HCT116 (cell line): ENCODE measurements around the gene ADK. TPM values are rescaled to one million over a fixed set of nuclear protein-coding genes. Genes with fewer than 3 reads are reported as not detected.

Source experiments
- ATAC-seq: fragments of 200-7000 bp; cut with Tn5 transposase; 2 replicates; pipeline ENCODE4 v1.9.1; 2020; ENCODE audit warnings: mild to moderate bottlenecking, moderate library complexity
- BruUV-seq: library from RNA; stranded (reverse); fragments of 400-500 nt; replicated peaks from 2 replicates; lab custom pipeline; 2021; lab: Mats Ljungman, UMichigan
- CTCF ChIA-PET: fragments of 300-600 bp; sonication (Branson Sonifier 250); formaldehyde crosslinking; loops from one replicate; lab custom pipeline; 2021; ENCODE audit warnings: antibody characterized with exemption; lab: Charles Lee
- POLR2A ChIA-PET: fragments of 300-600, 350-600 bp; sonication (Branson Sonifier 250); formaldehyde crosslinking; loops from one replicate; lab custom pipeline; 2021; ENCODE audit warnings: antibody characterized with exemption; lab: Charles Lee
- RAD21 ChIA-PET, 2 experiments: fragments of 300-600 bp; sonication (Branson Sonifier 250); formaldehyde crosslinking; loops; one replicate each; lab custom pipeline; 2023; ENCODE audit warnings: low total read pairs in 2 of 2; ENCODE audit not compliant: uncharacterized antibody in 2 of 2, unreplicated experiment in 2 of 2, low non-redundant PET in 1 of 2; lab: Charles Lee
- DNase-seq: peaks from one replicate; pipeline ENCODE4 v3.0.0-alpha.2; 2010; ENCODE audit warnings: low read depth, low spot score
- H2AFZ ChIP-seq: fragments of 200-600 bp; shearing (Covaris generic), sonication (generic); 2 replicates; pipeline ENCODE4 v1.6.1; 2017; ENCODE audit warnings: low read depth, mixed run types, mixed read lengths, antibody characterized with exemption, low read length; ENCODE audit not compliant: poor library complexity, severe bottlenecking
- H3K27ac ChIP-seq: 2 replicates; pipeline ENCODE4 v1.5.1; 2012; ENCODE audit warnings: low read depth, low read length
- H3K27me3 ChIP-seq: fragments of 200-600 bp; sonication (generic); 2 replicates; pipeline ENCODE4 v1.6.1; 2016; ENCODE audit warnings: mixed run types, low read length, mixed read lengths; ENCODE audit not compliant: insufficient read depth
- H3K36me3 ChIP-seq, 2 experiments: fragments of 200-500 bp in 1 of 2; fragments of 200-600 bp in 1 of 2; sonication (Bioruptor generic) in 1 of 2; sonication (generic) in 1 of 2; 2 replicates each; pipeline versions ENCODE4 v1.5.1 to v1.6.1; 2014 to 2016; ENCODE audit warnings: low read length in 2 of 2, inconsistent platforms in 1 of 2, mixed read lengths in 1 of 2, mixed run types in 1 of 2; ENCODE audit not compliant: insufficient read depth in 2 of 2, control insufficient read depth in 1 of 2
- H3K4me1 ChIP-seq, 2 experiments: fragments of 200-600 bp in 1 of 2; sonication (generic) in 1 of 2; 2 replicates each; pipeline versions ENCODE4 v1.5.1 to v1.6.1; 2012 to 2017; ENCODE audit warnings: low read length in 2 of 2, inconsistent platforms in 1 of 2, mild to moderate bottlenecking in 1 of 2, mixed read lengths in 1 of 2, mixed run types in 1 of 2, moderate library complexity in 1 of 2; ENCODE audit not compliant: insufficient read depth in 2 of 2, control insufficient read depth in 1 of 2
- H3K4me2 ChIP-seq: fragments of 200-600 bp; sonication (generic); 2 replicates; pipeline ENCODE4 v1.6.1; 2017; ENCODE audit warnings: mixed run types, low read length, mixed read lengths
- H3K4me3 ChIP-seq, 2 experiments: fragments of 200-600 bp in 1 of 2; sonication (generic) in 1 of 2; replicated peaks in 1 of 2; 2 replicates each; pipeline ENCODE4 v1.5.1; 2011 to 2016; ENCODE audit warnings: low read length in 2 of 2, control low read depth in 1 of 2, low read depth in 1 of 2, mild to moderate bottlenecking in 1 of 2, mixed read lengths in 1 of 2, mixed run types in 1 of 2
- H3K79me2 ChIP-seq: fragments of 200-600 bp; sonication (generic); 2 replicates; pipeline ENCODE4 v1.6.1; 2017; ENCODE audit warnings: mild to moderate bottlenecking, mixed run types, low read length, moderate library complexity, mixed read lengths; ENCODE audit not compliant: insufficient read depth
- H3K9ac ChIP-seq: fragments of 200-600 bp; sonication (generic); 2 replicates; pipeline ENCODE4 v1.6.1; 2016; ENCODE audit warnings: low read length, mixed read lengths
- H3K9me2 ChIP-seq: fragments of 200-600 bp; sonication (generic), shearing (Covaris generic); 2 replicates; pipeline ENCODE4 v1.6.1; 2017; ENCODE audit warnings: mixed run types, mild to moderate bottlenecking, moderate library complexity; ENCODE audit not compliant: insufficient read depth
- H3K9me3 ChIP-seq, 2 experiments: fragments of 200-500 bp in 1 of 2; fragments of 200-600 bp in 1 of 2; sonication (Bioruptor generic) in 1 of 2; sonication (generic) in 1 of 2; 2 replicates each; pipeline ENCODE4 v1.6.1; 2014 to 2017; ENCODE audit warnings: low read length in 2 of 2, mixed read lengths in 2 of 2, inconsistent platforms in 1 of 2, low read depth in 1 of 2, mild to moderate bottlenecking in 1 of 2, mixed run types in 1 of 2, moderate library complexity in 1 of 2; ENCODE audit not compliant: control insufficient read depth in 1 of 2, insufficient read depth in 1 of 2
- H4K20me1 ChIP-seq: fragments of 200-600 bp; sonication (generic), shearing (Covaris generic); 2 replicates; pipeline ENCODE4 v1.6.1; 2017; ENCODE audit warnings: mixed run types, mild to moderate bottlenecking, moderate library complexity; ENCODE audit not compliant: insufficient read depth
- CEBPB ChIP-seq: IDR thresholded peaks from 2 replicates; pipeline ENCODE4 v1.6.1; 2012; ENCODE audit warnings: low read depth
- CTCF ChIP-seq, 3 experiments: fragments of 200-600 bp in 1 of 3; sonication (generic) in 1 of 3; IDR thresholded peaks in 2 of 3; conservative IDR thresholded peaks in 1 of 3; 2 replicates each; pipeline ENCODE4 v1.5.1; 2012 to 2017; ENCODE audit warnings: low read depth in 2 of 3, low read length in 2 of 3, antibody characterized with exemption in 1 of 3, borderline replicate concordance in 1 of 3, control low read depth in 1 of 3, mild to moderate bottlenecking in 1 of 3, mixed read lengths in 1 of 3, mixed run types in 1 of 3, moderate library complexity in 1 of 3; ENCODE audit not compliant: insufficient read depth in 1 of 3
- FOSL1 ChIP-seq: IDR thresholded peaks from 2 replicates; pipeline ENCODE4 v1.6.1; 2012; ENCODE audit warnings: low read depth
- RAD21 ChIP-seq: IDR thresholded peaks from 2 replicates; pipeline ENCODE4 v1.6.1; 2012; ENCODE audit warnings: low read depth, mild to moderate bottlenecking
- SP1 ChIP-seq: IDR thresholded peaks from 2 replicates; pipeline ENCODE4 v1.6.1; 2012; ENCODE audit warnings: low read depth
- intact Hi-C: fragments of 100-400 bp; cut with micrococcal nuclease; formaldehyde crosslinking; loops from 2 replicates; pipeline ENCODE4 v1.10.0; 2022
- total RNA-seq: library from RNA; stranded (reverse); gene quantifications from one replicate; pipeline ENCODE4 v1.2.1, GENCODE V29; 2021; ENCODE audit not compliant: unreplicated experiment
- TF ChIP-seq, protein P1 (sequence below): IDR thresholded peaks from 2 replicates; pipeline ENCODE4 v1.6.1; 2012
- TF ChIP-seq, protein P2 (sequence below): IDR thresholded peaks from 2 replicates; pipeline ENCODE4 v1.6.1; 2012
- TF ChIP-seq, protein P3 (sequence below): IDR thresholded peaks from 2 replicates; pipeline ENCODE4 v1.6.1; 2011; ENCODE audit warnings: mild to moderate bottlenecking, low read length, moderate library complexity; ENCODE audit not compliant: insufficient replicate concordance; ENCODE audit errors: extremely low read depth

ADK gene
- total RNA-seq, 1 experiment from 2014 or later = 55.0 TPM

DNA sequence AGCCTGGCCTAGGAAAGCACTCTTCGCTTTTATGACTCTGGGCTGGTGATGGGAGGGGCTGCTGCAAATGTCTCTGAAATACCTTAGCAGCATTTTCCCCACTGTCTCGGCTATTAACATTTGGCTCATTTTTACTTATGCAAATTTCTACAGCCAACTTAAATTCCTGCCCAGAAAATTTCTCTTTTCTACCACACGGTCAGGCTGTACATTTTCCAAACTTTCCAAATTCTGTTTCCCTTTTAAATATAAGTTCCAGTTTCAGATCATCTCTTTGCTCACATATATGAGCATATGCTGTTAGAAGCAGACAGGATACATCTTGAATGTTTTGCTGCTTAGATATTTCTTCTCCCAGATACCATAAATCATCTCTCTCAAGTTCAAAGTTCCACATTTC lies 332.3 kb downstream of the ADK start:
- BruUV-seq = no TSS peak
- RAD21 ChIA-PET = no interaction called here
- TF ChIP-seq CTCF (IDR thresholded peaks at IDR 0.05 in 2 of 3, conservative IDR thresholded peaks at IDR 0.05 in 1 of 3; ENCODE audit: borderline replicate concordance in 1 of 3, insufficient read depth in 1 of 3, low read depth in 2 of 3, low read length in 2 of 3) = no peak
- TF ChIP-seq SP1 = no peak
- TF ChIP-seq, all 23 proteins: peak for 0
- no peaks in the 10 kb centered on the region for H3K27me3 ChIP-seq
- H4K20me1 ChIP-seq = no peaks in the 10 kb centered on the region
- no peak overlapping the region for H3K4me2 ChIP-seq
- no peak for ATAC-seq
- H3K9me2 ChIP-seq = no peaks in the 10 kb centered on the region
- CTCF ChIA-PET = no interaction called here
- H3K9me3 ChIP-seq = no peaks in the 10 kb centered on the region
- H3K4me3 ChIP-seq = no peak overlapping the region
- H3K79me2 ChIP-seq = no peaks in the 10 kb centered on the region
- intact Hi-C loops = no loop called here
- H3K27ac ChIP-seq = no peak overlapping the region
- H3K36me3 ChIP-seq = no peaks in the 10 kb centered on the region
- no peak for DNase-seq
- H2AFZ ChIP-seq = no peak overlapping the region
- H3K4me1 ChIP-seq = no peaks in the 10 kb centered on the region
- POLR2A ChIA-PET = no interaction called here
- no peak overlapping the region for H3K9ac ChIP-seq

DNA sequence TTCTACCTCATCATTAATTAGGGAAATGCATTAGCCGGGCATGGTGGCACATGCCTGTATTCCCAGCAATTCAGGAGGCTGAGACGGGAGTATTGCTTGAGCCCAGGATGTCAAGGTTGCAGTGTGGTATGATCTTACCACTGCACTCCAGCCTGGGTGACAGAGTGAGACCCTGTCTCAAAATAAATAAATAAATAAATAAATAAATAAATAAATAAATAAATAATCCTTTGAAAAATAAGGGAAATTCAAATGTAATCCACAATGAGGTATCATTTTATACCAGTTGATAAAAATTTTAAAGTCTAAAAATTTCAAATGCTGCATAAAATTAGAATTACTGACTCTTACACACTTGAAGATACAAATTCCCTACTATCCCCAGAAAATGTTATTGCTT lies 334.3 kb downstream of the ADK start:
- ChIA-PET RAD21 (no interaction called here), CTCF (no interaction called here), POLR2A (no interaction called here)
- no peak for DNase-seq
- no peak for ATAC-seq
- Histone ChIP-seq H3K79me2 (no peaks in the 10 kb centered on the region), H4K20me1 (no peaks in the 10 kb centered on the region), H3K9me2 (no peaks in the 10 kb centered on the region), H3K9me3 (no peaks in the 10 kb centered on the region), H3K27me3 (no peaks in the 10 kb centered on the region), H3K9ac (no peak overlapping the region), H3K36me3 (no peaks in the 10 kb centered on the region), H2AFZ (no peak overlapping the region), H3K27ac (no peak overlapping the region), H3K4me2 (no peak overlapping the region), H3K4me1 (no peaks in the 10 kb centered on the region), H3K4me3 (no peak overlapping the region)
- BruUV-seq = no TSS peak
- TF ChIP-seq RAD21 (no peak), CEBPB (no peak), FOSL1 (no peak)
- TF ChIP-seq, protein P1, sequence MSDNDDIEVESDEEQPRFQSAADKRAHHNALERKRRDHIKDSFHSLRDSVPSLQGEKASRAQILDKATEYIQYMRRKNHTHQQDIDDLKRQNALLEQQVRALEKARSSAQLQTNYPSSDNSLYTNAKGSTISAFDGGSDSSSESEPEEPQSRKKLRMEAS = no peak
- TF ChIP-seq, protein P2, sequence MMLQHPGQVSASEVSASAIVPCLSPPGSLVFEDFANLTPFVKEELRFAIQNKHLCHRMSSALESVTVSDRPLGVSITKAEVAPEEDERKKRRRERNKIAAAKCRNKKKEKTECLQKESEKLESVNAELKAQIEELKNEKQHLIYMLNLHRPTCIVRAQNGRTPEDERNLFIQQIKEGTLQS = no peak
- TF ChIP-seq, protein P3, sequence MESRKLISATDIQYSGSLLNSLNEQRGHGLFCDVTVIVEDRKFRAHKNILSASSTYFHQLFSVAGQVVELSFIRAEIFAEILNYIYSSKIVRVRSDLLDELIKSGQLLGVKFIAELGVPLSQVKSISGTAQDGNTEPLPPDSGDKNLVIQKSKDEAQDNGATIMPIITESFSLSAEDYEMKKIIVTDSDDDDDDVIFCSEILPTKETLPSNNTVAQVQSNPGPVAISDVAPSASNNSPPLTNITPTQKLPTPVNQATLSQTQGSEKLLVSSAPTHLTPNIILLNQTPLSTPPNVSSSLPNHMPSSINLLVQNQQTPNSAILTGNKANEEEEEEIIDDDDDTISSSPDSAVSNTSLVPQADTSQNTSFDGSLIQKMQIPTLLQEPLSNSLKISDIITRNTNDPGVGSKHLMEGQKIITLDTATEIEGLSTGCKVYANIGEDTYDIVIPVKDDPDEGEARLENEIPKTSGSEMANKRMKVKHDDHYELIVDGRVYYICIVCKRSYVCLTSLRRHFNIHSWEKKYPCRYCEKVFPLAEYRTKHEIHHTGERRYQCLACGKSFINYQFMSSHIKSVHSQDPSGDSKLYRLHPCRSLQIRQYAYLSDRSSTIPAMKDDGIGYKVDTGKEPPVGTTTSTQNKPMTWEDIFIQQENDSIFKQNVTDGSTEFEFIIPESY = no peak
- intact Hi-C loops = no loop called here
